K562 (cell line): ENCODE measurements around the gene DOK3. TPM values are rescaled to one million over a fixed set of nuclear protein-coding genes. Genes with fewer than 3 reads are reported as not detected.
A peak's percentile ranks its signal among the peaks of the same experiment; 100 is the strongest.

ENCODE experiments used
- CCNT2 ChIP-seq: IDR thresholded peaks from 2 replicates; pipeline ENCODE4 v1.6.1; 2011; ENCODE audit warnings: borderline replicate concordance, low read depth, mild to moderate bottlenecking, moderate library complexity, mixed read lengths, low read length; ENCODE audit not compliant: insufficient read length; ENCODE audit errors: extremely low read depth
- FOSL1 ChIP-seq: fragments of 200-800 bp; sonication (Bioruptor generic); conservative IDR thresholded peaks from 2 replicates; pipeline ENCODE4 v1.6.1; 2016; ENCODE audit warnings: missing genetic modification characterization, missing compliant biosample characterization
- FUS ChIP-seq: fragments of 200-400 bp; formaldehyde crosslinking; optimal IDR thresholded peaks from 2 replicates; pipeline ENCODE3; 2017; ENCODE audit warnings: low read depth, low read length
- HSF4 ChIP-seq: fragments of 250-450 bp; sonication (Bioruptor Pico); IDR thresholded peaks from 2 replicates; pipeline ENCODE4 v2.1.2; 2022; ENCODE audit warnings: mild to moderate bottlenecking, moderate library complexity, borderline replicate concordance
- MEIS2 ChIP-seq: fragments of 450-650 bp; IDR thresholded peaks from 2 replicates; pipeline ENCODE4 v1.6.1; 2014; ENCODE audit warnings: mild to moderate bottlenecking; ENCODE audit not compliant: partially characterized antibody
- NR2C2 ChIP-seq, 2 experiments: fragments of 200-800 bp in 1 of 2; sonication (Bioruptor generic) in 1 of 2; sonication (generic) in 1 of 2; formaldehyde crosslinking in 1 of 2; IDR thresholded peaks; 2 replicates each; pipeline versions ENCODE4 v1.6.1 to v1.8.0; 2016 to 2022; ENCODE audit warnings: mild to moderate bottlenecking in 1 of 2, missing compliant biosample characterization in 1 of 2, missing genetic modification characterization in 1 of 2, missing genetic modification reagents in 1 of 2
- SMAD3 ChIP-seq: fragments of 450-650 bp; formaldehyde crosslinking; conservative IDR thresholded peaks from 2 replicates; pipeline ENCODE4 v1.4.0; 2020; ENCODE audit warnings: mild to moderate bottlenecking
- ZNF324 ChIP-seq: fragments of 250-450 bp; sonication (Bioruptor Pico); IDR thresholded peaks from 2 replicates; pipeline ENCODE4 v1.4.0; 2020; ENCODE audit warnings: mild to moderate bottlenecking
- polyA plus RNA-seq, 8 experiments: library from polyadenylated mRNA; depleted of rRNA in 4 of 8; stranded (reverse) in 5 of 8; unstranded in 3 of 8; fragments of >200 nt; fragmentation: Nextera tagmentation in 2 of 8; fragmentation: Illumina TruSeq in 1 of 8; extraction: Ambion mirVana in 2 of 8; extraction: Trizol in 1 of 8; gene quantifications; 2 replicates each; pipeline versions ENCODE4 v1.2.1 to v1.2.3, GENCODE V29; 2011 to 2014; ENCODE audit warnings: inconsistent platforms in 1 of 8, missing spikeins in 1 of 8
- total RNA-seq, 7 experiments: library from RNA; depleted of rRNA in 6 of 7; stranded (reverse); fragments of >200 nt in 6 of 7; fragmentation: Illumina TruSeq in 2 of 7; extraction: Trizol in 2 of 7; gene quantifications; 2 replicates each; pipeline versions ENCODE4 v1.2.1 to v1.2.3, GENCODE V29; 2011 to 2021; ENCODE audit warnings: low replicate concordance in 1 of 7
- TF ChIP-seq, protein P1 (sequence below): sonication (generic); formaldehyde crosslinking; IDR thresholded peaks from 2 replicates; pipeline ENCODE4 v1.8.0; 2022; ENCODE audit warnings: mild to moderate bottlenecking, missing genetic modification reagents
- TF ChIP-seq, protein P2 (sequence below): conservative IDR thresholded peaks from 2 replicates; pipeline ENCODE4 v1.6.1; 2011; ENCODE audit warnings: low read depth, mild to moderate bottlenecking, low read length; ENCODE audit not compliant: control insufficient read depth
- TF ChIP-seq, protein P3 (sequence below): fragments of 450-650 bp; IDR thresholded peaks from 2 replicates; pipeline ENCODE4 v1.6.1; 2017; ENCODE audit warnings: antibody characterized with exemption, mild to moderate bottlenecking

DOK3 gene
- total and polyA plus RNA-seq, 9 of the 15 experiments (the other 6 are each of a cell fraction or from before 2014, with no cell fraction given) = 1.3 to 23.0 (median 8.0) TPM

DNA sequence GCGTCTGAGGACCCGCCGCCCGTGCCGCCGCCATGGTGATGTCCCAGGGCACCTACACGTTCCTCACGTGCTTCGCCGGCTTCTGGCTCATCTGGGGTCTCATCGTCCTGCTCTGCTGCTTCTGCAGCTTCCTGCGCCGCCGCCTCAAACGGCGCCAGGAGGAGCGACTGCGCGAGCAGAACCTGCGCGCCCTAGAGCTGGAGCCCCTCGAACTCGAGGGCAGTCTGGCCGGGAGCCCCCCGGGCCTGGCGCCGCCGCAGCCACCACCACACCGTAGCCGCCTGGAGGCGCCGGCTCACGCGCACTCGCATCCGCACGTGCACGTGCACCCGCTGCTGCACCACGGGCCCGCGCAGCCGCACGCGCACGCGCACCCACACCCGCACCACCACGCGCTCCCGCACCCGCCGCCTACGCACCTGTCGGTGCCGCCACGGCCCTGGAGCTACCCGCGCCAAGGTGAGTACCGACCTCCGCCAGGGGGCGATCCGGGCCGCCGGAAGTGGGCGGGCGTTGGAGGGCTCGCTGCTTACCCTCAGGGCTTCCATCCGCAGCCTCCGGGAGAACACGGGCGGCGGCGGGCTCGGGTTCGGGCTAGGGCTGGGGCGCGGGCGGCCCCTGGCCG is 54.5 kb downstream of the DOK3 start (continued):
- TF ChIP-seq FUS (peak; percentile 55), ZNF324 (CRISPR knock-in tag) (no peak), NR2C2 (CRISPR knock-in tag; IDR thresholded peaks at IDR 0.05) (peak; percentile 69), NR2C2 (tag; IDR thresholded peaks at IDR 0.05) (peak; percentile 36; the same call in 1 of the 2 replicates), SMAD3 (CRISPR knock-in tag) (no peak), HSF4 (0 out of 2 replicates have a peak, but pooled peaks have one; percentile 61), MEIS2 (peak; percentile 71), FOSL1 (tag) (peak; percentile 42), CCNT2 (peak; percentile 65)
- TF ChIP-seq, protein P1, sequence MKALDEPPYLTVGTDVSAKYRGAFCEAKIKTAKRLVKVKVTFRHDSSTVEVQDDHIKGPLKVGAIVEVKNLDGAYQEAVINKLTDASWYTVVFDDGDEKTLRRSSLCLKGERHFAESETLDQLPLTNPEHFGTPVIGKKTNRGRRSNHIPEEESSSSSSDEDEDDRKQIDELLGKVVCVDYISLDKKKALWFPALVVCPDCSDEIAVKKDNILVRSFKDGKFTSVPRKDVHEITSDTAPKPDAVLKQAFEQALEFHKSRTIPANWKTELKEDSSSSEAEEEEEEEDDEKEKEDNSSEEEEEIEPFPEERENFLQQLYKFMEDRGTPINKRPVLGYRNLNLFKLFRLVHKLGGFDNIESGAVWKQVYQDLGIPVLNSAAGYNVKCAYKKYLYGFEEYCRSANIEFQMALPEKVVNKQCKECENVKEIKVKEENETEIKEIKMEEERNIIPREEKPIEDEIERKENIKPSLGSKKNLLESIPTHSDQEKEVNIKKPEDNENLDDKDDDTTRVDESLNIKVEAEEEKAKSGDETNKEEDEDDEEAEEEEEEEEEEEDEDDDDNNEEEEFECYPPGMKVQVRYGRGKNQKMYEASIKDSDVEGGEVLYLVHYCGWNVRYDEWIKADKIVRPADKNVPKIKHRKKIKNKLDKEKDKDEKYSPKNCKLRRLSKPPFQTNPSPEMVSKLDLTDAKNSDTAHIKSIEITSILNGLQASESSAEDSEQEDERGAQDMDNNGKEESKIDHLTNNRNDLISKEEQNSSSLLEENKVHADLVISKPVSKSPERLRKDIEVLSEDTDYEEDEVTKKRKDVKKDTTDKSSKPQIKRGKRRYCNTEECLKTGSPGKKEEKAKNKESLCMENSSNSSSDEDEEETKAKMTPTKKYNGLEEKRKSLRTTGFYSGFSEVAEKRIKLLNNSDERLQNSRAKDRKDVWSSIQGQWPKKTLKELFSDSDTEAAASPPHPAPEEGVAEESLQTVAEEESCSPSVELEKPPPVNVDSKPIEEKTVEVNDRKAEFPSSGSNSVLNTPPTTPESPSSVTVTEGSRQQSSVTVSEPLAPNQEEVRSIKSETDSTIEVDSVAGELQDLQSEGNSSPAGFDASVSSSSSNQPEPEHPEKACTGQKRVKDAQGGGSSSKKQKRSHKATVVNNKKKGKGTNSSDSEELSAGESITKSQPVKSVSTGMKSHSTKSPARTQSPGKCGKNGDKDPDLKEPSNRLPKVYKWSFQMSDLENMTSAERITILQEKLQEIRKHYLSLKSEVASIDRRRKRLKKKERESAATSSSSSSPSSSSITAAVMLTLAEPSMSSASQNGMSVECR (CRISPR knock-in tag) = peak; percentile 93
- TF ChIP-seq, protein P2, sequence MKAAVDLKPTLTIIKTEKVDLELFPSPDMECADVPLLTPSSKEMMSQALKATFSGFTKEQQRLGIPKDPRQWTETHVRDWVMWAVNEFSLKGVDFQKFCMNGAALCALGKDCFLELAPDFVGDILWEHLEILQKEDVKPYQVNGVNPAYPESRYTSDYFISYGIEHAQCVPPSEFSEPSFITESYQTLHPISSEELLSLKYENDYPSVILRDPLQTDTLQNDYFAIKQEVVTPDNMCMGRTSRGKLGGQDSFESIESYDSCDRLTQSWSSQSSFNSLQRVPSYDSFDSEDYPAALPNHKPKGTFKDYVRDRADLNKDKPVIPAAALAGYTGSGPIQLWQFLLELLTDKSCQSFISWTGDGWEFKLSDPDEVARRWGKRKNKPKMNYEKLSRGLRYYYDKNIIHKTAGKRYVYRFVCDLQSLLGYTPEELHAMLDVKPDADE = peak; percentile 89
- TF ChIP-seq, protein P3, sequence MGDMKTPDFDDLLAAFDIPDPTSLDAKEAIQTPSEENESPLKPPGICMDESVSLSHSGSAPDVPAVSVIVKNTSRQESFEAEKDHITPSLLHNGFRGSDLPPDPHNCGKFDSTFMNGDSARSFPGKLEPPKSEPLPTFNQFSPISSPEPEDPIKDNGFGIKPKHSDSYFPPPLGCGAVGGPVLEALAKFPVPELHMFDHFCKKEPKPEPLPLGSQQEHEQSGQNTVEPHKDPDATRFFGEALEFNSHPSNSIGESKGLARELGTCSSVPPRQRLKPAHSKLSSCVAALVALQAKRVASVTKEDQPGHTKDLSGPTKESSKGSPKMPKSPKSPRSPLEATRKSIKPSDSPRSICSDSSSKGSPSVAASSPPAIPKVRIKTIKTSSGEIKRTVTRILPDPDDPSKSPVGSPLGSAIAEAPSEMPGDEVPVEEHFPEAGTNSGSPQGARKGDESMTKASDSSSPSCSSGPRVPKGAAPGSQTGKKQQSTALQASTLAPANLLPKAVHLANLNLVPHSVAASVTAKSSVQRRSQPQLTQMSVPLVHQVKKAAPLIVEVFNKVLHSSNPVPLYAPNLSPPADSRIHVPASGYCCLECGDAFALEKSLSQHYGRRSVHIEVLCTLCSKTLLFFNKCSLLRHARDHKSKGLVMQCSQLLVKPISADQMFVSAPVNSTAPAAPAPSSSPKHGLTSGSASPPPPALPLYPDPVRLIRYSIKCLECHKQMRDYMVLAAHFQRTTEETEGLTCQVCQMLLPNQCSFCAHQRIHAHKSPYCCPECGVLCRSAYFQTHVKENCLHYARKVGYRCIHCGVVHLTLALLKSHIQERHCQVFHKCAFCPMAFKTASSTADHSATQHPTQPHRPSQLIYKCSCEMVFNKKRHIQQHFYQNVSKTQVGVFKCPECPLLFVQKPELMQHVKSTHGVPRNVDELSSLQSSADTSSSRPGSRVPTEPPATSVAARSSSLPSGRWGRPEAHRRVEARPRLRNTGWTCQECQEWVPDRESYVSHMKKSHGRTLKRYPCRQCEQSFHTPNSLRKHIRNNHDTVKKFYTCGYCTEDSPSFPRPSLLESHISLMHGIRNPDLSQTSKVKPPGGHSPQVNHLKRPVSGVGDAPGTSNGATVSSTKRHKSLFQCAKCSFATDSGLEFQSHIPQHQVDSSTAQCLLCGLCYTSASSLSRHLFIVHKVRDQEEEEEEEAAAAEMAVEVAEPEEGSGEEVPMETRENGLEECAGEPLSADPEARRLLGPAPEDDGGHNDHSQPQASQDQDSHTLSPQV = peak; percentile 57
